ENCODE data around the gene MAPRE3.

The MAPRE3 gene

DNA sequence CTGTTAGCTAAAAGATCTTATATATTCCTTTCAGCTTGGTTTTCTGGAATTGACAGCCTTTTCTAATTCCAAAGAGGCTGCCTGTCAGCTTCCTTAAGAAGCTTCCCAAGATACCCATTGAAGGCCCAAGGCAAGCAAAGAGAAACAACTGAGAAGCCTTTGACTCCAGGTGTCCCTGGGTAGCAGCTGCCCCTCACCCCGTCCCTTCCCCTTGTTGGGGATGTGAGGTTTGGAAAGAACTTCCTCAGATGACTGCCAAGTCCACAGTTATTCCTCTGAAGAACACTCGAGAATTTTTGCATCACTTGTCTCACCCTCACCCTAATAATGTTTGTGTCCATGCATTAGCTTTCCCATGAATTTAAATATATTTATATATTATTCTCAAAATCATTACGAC lies 13.3 kb downstream of the MAPRE3 start:
- no peak for DNase-seq (ENCODE audit: low read depth in 2 of 2)

DNA sequence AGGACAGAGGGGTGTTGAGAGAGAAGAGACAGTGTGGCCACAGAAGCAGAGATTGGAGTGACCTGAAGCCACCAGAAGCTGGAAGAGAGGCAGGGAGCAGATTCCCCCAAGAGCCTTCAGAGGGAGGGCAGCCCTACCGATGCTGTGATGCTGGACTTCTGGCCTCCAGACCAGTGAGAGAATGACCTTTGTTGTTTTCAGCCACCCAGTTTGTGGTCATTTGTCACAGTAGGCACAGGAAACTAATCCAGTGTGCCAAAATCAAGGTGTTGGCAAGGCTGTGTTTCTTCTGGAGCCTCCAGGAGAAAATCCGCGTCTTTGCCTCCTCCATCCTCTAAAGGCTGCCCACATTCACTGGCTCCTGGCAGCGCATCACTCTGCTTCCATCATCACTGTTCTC lies 15.4 kb downstream of the MAPRE3 start:
- no peak for DNase-seq (ENCODE audit: low read depth in 2 of 2)

DNA sequence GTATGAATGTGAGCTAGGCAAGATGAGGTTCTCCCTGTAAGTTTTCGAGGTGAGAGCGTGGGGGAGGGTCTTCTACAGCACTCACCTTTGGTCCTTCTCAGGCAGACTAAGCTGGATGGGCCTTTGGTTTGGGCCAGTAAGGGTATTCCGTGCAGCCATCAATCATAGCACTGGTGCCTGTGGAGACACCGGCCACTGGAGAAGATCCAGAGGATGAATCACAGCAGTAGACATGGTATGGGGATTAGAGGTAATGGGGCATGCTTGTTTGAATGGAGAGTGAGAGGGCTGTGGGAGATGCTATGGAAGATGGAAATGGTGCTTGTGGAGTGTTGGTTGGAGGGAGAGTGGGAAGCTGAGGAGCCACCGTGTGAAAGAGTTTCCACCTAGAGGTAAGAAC lies 16.1 kb downstream of the MAPRE3 start:
- DNase-seq (ENCODE audit: low read depth in 2 of 2), result no peak

DNA sequence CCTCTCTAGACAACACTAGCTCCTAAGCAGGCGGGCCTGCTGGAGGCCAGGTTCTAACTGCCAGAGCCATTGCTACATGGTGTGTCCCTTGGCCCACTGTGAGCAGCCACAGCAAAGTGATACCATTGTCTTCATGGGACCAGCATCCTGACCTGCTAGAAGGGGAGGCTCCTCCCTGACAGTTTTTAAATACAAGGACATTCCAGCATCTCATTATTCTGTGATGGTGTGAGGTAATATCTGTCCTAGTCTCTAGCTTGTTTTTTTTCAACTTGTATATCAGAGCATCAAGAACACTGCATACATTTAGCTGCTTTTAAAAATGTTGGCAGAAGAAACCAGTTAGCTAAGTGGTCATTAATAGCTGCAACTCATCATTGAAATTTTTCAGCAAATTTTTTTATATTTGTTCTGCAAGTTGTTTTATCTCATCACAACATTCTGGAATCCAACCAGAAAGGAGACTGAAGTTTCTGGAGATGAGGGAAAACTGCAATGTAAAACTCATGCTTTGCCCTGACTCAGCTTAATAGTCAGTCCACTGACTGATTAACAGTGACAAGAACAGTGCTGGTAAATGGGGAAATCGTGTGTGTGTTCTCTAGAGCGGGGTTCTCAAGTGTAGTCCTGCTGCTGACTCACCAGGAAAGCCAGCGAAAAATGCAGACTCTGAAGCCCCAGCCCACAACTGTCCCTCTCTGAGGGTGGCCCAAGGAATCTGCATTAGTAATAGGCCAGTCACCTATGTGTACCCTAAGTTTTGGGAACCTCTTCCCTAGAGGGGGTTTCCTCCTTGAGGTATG lies 17.8 kb downstream of the MAPRE3 start:
- DNase-seq (ENCODE audit: low read depth in 2 of 2), result no peak

DNA sequence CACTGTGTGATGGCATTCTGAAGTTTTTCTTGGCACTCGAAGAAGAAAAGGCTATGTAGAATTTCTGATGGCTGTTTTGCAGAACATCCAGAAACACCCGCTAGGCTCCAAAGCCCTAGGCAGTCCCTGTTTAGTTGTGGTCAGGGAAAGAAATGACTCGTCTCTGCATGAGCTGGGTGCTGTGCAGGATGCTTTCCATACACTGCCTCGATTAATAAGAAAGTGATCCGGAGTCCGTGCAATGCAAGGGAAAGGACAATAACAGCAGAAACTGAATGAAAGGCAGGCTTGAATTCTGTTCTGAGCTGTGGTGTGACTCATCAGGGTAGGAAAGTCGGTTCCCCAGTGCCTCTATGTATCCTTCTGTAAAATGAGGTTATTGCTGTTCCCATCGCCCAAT lies 18.7 kb downstream of the MAPRE3 start:
- no peak for DNase-seq (ENCODE audit: low read depth in 2 of 2)

DNA sequence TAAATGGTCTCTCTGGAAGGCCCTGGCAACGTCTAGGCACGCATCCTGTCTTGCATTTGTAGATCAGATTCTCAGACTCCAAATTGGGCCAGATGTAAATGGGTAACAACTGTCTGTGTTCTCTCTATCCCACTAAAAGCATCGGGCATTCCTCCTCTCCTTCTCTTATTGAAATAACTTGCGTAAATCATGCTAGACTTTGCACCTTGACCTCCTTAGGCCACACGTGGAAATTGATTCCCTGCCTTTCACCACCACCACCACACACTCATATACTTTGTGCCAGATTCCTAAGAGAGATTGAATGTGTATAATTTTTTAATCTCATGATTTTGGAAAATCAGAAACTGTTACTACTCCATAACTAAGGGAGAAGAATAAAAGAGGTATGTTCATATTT lies 21.3 kb downstream of the MAPRE3 start:
- DNase-seq (ENCODE audit: low read depth in 2 of 2), result no peak

DNA sequence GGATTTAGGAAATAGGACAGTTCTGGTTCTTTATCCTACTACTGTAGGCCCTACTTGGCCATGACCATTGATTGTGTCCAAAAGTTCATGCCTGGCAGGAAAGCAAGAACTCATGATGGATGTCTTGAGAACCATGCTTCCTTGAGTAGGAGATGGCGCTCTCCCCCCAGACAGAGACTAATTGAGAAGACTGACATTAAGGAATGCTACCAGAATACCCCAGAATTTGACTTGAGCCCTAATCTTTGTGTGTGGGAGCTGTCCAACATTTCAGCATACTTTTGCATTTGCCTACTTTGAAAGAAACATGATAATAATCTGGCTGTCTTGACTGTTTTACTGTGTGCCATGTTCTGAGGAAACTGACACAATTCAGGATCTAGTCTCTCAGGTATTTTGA lies 23.3 kb downstream of the MAPRE3 start:
- no peak for DNase-seq (ENCODE audit: low read depth in 2 of 2)

DNA sequence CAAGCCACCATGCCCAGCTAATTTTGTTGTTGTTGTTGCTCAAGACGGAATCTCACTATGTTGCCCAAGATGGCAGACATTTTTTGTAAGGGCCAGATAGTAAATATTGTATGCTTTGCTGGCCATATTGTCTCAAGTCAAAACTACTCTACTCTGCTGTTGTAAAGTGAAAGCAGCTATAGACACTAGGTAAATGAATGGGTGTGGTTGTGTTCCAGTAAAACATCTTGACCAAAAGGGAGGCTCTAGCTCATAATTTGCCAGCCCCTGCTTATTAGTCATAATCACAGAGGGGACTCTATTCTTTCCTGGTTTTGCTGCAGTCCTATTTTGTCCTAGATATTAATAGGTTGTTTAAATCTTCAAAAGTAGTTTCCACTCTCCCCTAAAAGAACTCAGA lies 24.5 kb downstream of the MAPRE3 start:
- DNase-seq (ENCODE audit: low read depth in 2 of 2), result no peak

DNA sequence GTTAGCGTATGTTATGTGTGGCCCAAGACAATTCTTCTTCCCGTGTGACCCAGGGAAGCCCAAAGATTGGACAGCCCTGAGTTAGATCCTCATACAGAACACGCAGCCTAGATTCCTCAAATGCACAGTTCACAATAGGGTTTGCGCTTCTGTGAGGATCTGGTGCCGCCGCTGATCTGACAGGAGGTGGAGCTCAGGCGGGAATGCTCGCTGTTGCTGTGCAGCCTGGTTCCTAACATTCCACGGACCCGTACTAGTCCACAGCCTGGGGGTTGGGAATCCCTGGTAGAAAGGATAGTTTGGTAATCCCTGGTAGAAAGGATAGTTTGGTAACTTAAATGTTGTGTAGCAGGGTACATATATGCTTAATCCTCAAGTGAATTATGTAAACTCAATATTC lies 27.0 kb downstream of the MAPRE3 start:
- DNase-seq (ENCODE audit: low read depth in 2 of 2), result no peak

DNA sequence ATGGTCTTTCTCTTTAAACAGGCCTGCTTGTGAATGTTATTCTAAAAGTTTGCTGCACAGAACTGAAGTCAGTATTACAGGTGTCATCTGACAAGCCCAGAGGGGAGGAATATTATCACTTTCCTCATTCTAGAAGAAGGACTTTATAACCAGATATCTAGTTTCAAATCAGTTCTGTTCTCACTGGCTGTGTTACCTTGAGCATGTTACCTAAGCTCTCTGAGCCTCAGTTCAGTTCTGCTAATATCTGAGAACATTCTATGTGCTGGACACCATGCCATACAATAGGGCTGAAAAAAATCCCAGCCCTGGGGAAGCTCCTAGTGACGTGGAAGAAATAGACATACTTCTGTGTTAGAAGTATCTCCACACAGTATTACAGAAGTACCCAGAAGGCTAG lies 27.9 kb downstream of the MAPRE3 start:
- no peak for DNase-seq (ENCODE audit: low read depth in 2 of 2)

DNA sequence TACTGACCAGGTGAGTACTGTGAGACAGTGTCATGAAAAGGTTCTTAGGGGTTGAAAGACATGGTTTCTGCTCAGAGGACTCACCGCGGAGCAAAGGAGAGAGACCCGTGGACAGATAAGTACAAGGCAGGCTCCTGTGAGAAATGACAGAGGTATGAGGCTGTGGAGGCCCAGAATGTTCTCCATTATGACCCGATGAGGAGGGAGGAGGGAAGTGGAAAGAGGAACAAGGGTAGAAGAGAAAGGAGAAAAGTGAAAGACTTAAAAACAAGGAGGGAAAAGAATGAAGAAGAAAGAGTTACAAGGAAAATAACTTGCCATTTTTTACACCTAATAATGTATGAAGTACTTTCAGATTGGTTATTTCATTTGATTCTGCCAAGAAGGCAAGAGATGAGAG lies 29.8 kb downstream of the MAPRE3 start:
- no peak for DNase-seq (ENCODE audit: low read depth in 2 of 2)

DNA sequence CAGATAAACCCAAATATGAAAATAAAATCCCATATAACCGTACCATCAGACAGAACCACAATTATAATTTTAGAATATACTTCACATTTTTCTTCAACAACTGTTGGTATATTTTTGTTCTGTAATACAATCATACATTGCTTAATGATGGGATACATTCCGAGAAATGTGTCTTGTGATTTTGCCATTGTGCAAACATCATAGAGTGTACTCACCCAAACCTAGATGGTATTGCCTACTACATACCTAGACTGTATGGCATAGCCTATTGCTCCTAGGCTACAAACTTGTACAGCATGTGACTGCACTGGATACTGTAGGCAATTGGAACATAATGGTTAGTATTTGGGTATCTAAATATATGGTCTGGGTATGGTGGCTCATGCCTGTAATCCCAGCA lies 30.6 kb downstream of the MAPRE3 start:
- no peak for DNase-seq (ENCODE audit: low read depth in 2 of 2)

DNA sequence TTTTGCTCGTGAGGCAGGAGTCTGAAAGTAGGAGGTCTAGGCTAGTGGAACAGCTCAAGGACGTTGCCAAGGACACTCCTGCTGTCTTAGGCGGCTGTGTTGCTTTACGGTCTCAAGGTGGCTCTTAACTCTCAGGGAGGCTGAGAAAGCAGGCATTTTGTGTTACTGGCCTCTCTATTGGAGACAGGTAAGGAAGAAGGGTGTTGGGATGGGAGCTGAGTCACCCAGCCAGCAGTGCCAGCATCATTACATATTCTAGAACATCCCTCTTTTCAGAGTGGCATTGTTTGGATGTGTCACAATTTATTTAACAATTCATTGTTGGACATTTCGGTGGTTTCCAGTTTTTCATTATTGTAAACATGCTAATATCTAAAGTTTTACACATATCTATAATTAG lies 31.5 kb downstream of the MAPRE3 start:
- no peak for DNase-seq (ENCODE audit: low read depth in 2 of 2)

DNA sequence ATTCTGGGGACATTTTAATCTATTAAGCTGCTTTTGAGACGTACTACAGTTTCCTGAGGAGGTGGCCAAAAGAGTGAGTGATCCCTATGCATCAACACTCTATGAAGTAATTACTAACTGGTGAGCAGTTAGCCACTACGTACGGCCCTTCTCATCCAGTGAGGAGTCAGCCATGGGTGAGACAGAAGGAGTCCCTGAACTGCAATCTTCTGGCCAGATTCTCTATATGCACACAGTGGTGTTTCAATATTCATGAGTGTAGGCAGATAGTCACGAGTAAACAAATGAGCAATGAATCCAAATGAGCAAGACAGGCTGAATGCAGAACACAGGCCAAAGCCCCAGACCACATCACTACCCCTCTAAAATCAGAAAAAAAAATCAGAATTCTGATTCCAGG lies 32.6 kb downstream of the MAPRE3 start:
- no peak for DNase-seq (ENCODE audit: low read depth in 2 of 2)

DNA sequence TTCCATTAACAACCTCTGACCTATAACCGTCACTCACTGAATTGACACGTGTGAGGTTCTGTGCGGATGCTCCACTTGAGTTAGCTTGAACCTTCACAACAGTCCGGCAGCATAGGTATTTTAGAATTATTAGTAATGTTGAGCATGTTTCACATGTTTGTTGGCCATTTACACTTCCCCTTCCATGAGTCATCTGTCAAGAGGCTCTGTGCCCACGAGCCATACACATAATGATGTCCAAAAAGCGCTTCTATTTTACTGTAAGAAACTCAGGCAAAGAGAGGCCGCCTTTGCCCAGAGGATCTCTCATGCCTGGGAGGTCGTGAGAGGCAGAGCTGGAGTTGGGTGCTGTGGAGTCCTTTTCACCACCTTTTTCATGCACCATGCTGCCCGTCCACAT lies 33.4 kb downstream of the MAPRE3 start:
- no peak for DNase-seq (ENCODE audit: low read depth in 2 of 2)

DNA sequence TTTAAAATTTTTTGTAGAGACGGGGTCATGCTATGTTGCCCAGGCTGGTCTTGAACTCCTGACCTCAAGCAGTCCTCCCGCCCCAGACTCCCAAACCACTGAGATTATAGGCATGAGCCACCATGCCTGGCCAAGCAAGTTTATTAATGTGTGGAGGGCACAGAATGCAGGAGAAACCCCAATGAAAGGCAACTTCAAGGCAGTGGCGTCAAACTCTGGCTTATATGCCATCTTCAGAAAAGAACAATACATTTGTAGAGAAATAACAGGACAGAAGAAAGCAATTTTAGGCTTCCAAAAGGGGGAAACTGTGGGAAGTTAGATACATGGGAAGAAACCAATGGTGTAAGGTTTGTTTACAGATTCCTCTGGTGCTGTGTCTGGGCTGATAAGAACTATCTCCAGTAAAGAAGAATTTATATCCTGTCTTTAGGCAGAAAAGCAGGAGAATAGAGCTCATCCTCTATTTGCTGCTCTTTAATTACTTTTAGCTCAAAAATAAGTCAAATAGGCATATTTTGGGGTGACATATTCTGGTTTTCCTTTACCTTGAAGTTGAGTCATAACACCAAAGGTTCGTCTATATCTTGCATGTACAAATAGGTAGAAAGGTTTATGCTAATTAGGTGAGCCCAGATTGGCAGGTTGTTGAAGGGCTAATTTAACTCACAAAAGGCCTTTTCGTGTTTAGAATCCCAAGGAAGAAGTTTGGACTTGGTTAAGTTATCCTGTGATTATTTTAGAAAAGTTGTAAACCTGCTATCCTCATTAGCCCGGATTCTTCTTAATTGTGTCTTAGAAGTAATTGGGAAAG lies 36.4 kb downstream of the MAPRE3 start:
- no peak for DNase-seq (ENCODE audit: low read depth in 2 of 2)

DNA sequence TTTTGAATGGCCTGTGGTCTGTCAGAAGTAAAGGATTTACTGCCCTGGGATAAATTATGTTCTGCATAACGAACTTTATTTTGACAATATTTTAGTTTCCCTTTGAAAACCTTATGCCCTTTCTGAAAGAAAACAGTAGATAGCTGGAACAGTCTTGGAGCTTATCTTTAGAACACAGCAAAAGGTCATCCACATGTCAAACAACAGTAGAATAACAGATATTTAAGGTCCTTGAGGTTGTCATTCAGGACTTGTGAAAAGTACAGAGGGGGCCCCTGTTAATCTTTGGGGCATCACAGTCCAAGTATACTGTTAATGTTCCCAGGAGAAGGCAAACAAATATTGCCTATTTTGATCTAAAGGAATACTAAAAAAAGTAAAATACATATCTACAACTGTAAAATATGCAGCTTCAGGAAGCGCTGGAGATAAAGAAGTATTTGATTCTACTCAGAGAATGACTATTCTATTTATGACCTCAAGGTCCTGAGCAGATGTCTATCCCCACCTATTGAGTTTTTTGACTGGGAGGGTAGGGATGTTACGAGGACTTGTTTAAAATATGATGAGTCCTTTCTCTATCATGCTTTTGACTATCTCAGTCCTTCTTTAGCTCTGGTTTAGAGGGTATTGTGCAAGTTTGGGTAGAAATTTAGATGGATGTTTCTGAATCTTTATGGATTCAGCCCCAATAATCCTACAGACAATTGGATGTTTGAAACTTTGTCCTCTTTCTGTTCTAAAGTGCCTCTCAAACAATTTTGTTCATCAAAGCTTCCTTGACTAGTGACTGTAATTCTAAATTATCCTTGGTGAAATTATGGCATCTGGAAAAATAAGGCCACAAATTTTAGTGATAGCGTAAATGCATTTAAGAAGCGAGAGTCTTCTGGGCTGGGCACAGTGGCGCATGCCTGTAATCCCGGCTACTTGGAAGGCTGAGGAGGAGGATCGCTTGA lies 37.3 kb downstream of the MAPRE3 start:
- DNase-seq (ENCODE audit: low read depth in 2 of 2), result no peak

DNA sequence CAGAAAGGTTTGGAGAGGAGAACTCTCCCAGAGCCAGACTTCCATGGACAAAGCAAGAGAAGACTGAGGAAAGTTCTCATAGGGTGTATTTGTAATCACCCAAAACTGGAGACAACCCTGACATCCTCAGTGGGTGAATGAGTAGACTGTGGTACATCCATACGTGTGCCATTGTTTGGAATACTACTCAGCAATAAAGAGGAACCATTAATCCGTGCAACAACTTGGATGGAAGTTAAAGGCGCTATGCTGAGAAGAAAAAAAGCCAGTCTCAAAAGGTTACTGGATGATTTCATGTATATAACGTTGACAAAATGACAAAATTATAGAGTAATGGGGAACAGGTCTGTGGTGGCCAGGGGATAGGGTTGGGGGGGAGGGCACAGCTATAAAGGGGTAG lies 38.2 kb downstream of the MAPRE3 start:
- no peak for DNase-seq (ENCODE audit: low read depth in 2 of 2)

DNA sequence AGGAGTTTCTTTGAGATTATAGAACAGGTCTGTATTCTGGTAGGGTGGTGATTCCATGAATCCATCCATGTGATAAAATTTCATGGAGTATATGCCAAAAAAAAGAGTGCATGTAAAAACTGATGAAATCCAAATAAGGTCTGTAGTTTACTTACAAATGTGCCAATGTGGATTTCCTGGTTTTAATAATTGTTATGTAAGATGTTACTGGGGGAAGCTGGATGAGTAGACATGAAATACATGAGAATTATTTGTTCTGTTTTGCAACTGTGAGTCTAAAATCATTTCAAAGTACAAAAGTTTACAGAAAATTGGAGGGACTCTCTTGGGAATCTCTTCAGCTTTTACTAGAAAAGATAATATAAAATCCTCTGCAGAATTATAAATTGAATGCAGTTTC lies 38.6 kb downstream of the MAPRE3 start:
- no peak for DNase-seq (ENCODE audit: low read depth in 2 of 2)

DNA sequence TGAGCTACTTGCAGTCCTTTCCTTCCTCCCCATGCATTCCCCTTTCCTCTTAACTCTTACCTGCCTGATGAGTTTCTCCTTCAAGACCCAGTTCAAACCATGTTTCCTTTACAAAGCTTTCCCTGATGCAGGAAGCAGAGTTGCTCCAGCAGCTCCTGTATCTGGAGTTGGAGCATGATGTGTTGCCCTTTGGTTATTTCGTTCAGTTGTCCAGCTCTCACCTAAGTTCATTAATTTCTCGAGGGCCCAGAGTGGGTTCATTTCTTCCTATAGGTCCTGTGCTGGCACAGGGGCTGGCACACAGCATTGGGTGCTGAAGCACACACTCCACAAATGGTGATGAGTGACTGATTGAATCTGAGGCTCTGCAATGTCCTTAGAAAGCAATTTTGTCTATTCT lies 39.3 kb downstream of the MAPRE3 start:
- no peak for DNase-seq (ENCODE audit: low read depth in 2 of 2)

DNA sequence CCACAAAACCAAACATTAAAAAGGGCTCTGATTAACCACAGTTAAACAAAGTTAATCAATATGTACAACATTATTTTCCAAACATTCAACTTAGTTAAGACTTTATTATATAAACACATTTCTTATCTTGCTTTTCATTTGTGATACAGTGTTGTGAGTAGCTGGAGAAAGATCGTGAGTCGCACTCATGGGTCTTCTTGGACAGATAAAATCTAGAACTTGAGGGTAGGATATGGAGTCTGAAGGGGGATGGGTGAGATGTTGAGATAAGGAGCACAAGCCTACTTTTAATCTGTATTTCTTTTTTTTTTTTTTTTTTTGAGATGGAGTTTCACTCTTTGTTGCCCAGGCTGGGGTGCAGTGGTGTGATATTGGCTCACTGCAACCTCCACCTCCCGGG lies 39.7 kb downstream of the MAPRE3 start:
- DNase-seq (ENCODE audit: low read depth in 2 of 2), result no peak

DNA sequence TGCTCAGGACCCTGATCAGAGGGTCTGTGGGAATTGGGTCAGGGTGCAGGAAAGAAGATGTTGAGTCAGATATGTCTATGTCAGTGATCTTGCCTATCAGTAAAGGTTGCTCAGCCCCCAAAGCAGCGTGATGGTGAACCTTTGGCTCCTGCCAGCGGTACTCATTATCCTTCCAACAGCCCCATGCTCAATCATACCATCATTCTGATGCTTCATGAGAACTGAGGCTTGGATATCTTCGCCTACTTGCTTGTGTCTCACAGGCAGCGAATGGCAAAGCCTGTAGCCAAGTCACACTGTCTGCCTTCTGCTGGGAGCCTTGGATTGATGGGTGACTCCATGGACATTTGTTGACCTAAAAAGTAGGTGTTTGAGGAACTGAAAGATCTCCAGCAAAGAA lies 43.3 kb downstream of the MAPRE3 start:
- no peak for DNase-seq (ENCODE audit: low read depth in 2 of 2)

All from stimulated activated CD8-positive, alpha-beta memory T cell treated with anti-CD3 and anti-CD28 coated beads, Interleukin-2, amount 100 ng/mL, for 48 hours (primary cell).